CD14-positive monocyte (primary cell): ENCODE results near the gene TUBB. TPM values are rescaled to one million over a fixed set of nuclear protein-coding genes. Genes with fewer than 3 reads are reported as not detected.
"Not testable (repeated sequence)": the region's sequence is repeated elsewhere in the genome, so short reads cannot be mapped to it uniquely, and the experiment has no call there.

ENCODE experiments used
- DNase-seq, 3 donors: peaks; one replicate each; pipeline ENCODE4 v3.0.0-alpha.2; 2011 to 2022
- H2AFZ ChIP-seq: 2 replicates; pipeline ENCODE4 v1.6.0; 2012; ENCODE audit warnings: mild to moderate bottlenecking, low read depth, low read length, inconsistent platforms; ENCODE audit not compliant: insufficient read depth, poor library complexity, severe bottlenecking
- H3K27ac ChIP-seq, 2 donors: 1 replicate in 1 of 2; 2 replicates in 1 of 2; pipeline ENCODE4 v1.5.1; 2012 to 2013; ENCODE audit warnings: low read length in 2 of 2, control low read depth in 1 of 2, inconsistent platforms in 1 of 2, low read depth in 1 of 2, mild to moderate bottlenecking in 1 of 2
- H3K27me3 ChIP-seq, 2 donors: one replicate each; pipeline versions ENCODE4 v1.6.0 to v1.6.1; 2011 to 2013; ENCODE audit warnings: low read length in 2 of 2; ENCODE audit not compliant: control insufficient read depth in 2 of 2, insufficient read depth in 2 of 2
- H3K36me3 ChIP-seq, 2 donors: replicated peaks in 1 of 2; 1 replicate in 1 of 2; 2 replicates in 1 of 2; pipeline versions ENCODE4 v1.5.1 to v1.6.1; 2012 to 2013; ENCODE audit warnings: low read length in 2 of 2, control low read depth in 1 of 2, inconsistent platforms in 1 of 2, mild to moderate bottlenecking in 1 of 2; ENCODE audit not compliant: insufficient read depth in 2 of 2, control insufficient read depth in 1 of 2
- H3K4me1 ChIP-seq, 2 donors: 1 replicate in 1 of 2; 2 replicates in 1 of 2; pipeline versions ENCODE4 v1.5.1 to v1.6.1; 2012 to 2013; ENCODE audit warnings: low read length in 2 of 2, control low read depth in 1 of 2, inconsistent platforms in 1 of 2, mild to moderate bottlenecking in 1 of 2, moderate library complexity in 1 of 2; ENCODE audit not compliant: insufficient read depth in 2 of 2, control insufficient read depth in 1 of 2
- H3K4me2 ChIP-seq: replicated peaks from 2 replicates; pipeline ENCODE3; 2012; ENCODE audit warnings: low read length, moderate library complexity, mild to moderate bottlenecking; ENCODE audit not compliant: poor library complexity, severe bottlenecking; ENCODE audit errors: extremely low read depth
- H3K4me3 ChIP-seq, 3 experiments: fragments of 200-600 bp in 1 of 3; sonication (generic) in 1 of 3; replicated peaks in 1 of 3; 1 replicate in 2 of 3; 2 replicates in 1 of 3; pipeline ENCODE4 v1.5.1; 2011 to 2013; ENCODE audit warnings: low read length in 3 of 3, mild to moderate bottlenecking in 3 of 3, control low read depth in 2 of 3, low read depth in 2 of 3, inconsistent platforms in 1 of 3, moderate library complexity in 1 of 3
- H3K79me2 ChIP-seq: 2 replicates; pipeline ENCODE4 v1.6.0; 2012; ENCODE audit warnings: mild to moderate bottlenecking, control low read depth, inconsistent platforms, low read length, moderate library complexity; ENCODE audit not compliant: insufficient read depth
- H3K9ac ChIP-seq: 2 replicates; pipeline ENCODE4 v1.6.0; 2017; ENCODE audit warnings: low read length, mild to moderate bottlenecking; ENCODE audit not compliant: insufficient read depth, poor library complexity, severe bottlenecking
- H3K9me3 ChIP-seq, 2 donors: replicated peaks in 1 of 2; 1 replicate in 1 of 2; 2 replicates in 1 of 2; pipeline versions ENCODE4 v1.5.1 to v1.6.1; 2012 to 2013; ENCODE audit warnings: low read length in 2 of 2, control low read depth in 1 of 2; ENCODE audit not compliant: control insufficient read depth in 1 of 2, insufficient read depth in 1 of 2
- H4K20me1 ChIP-seq: 2 replicates; pipeline ENCODE4 v1.6.0; 2012; ENCODE audit warnings: mild to moderate bottlenecking, low read length, control low read depth, moderate library complexity; ENCODE audit not compliant: insufficient read depth
- H3K27ac Mint-ChIP-seq, 7 donors: one replicate each; pipeline ENCODE4 v1.8.0; 2020; ENCODE audit warnings: mild to moderate bottlenecking in 7 of 7, mixed read lengths in 7 of 7, moderate library complexity in 6 of 7, inconsistent platforms in 2 of 7
- H3K27me3 Mint-ChIP-seq, 3 donors: one replicate each; pipeline ENCODE4 v1.8.0; 2021 to 2022; ENCODE audit warnings: low read depth in 3 of 3, mild to moderate bottlenecking in 3 of 3, mixed read lengths in 3 of 3, moderate library complexity in 3 of 3, inconsistent platforms in 1 of 3
- H3K36me3 Mint-ChIP-seq, 2 donors: one replicate each; pipeline ENCODE4 v1.8.0; 2020; ENCODE audit warnings: mixed read lengths in 2 of 2, inconsistent platforms in 1 of 2, mild to moderate bottlenecking in 1 of 2
- H3K4me1 Mint-ChIP-seq: one replicate; pipeline ENCODE4 v1.8.0; 2020; ENCODE audit warnings: mild to moderate bottlenecking, mixed read lengths
- H3K4me3 Mint-ChIP-seq, 2 donors: one replicate each; pipeline ENCODE4 v1.8.0; 2020; ENCODE audit warnings: mild to moderate bottlenecking in 2 of 2, mixed read lengths in 2 of 2, moderate library complexity in 1 of 2
- H3K9me3 Mint-ChIP-seq, 7 donors: one replicate each; pipeline ENCODE4 v1.8.0; 2020 to 2022; ENCODE audit warnings: mixed read lengths in 7 of 7, mild to moderate bottlenecking in 6 of 7, moderate library complexity in 6 of 7, inconsistent platforms in 2 of 7
- WGBS: methylation state at CpG from one replicate; pipeline ENCODE4 v1.1.5; 2013; ENCODE audit warnings: missing lambda C conversion rate; ENCODE audit not compliant: insufficient coverage; 5-methylcytosine and 5-hydroxymethylcytosine counted together
- intact Hi-C, 2 donors: fragments of 100-400 bp; cut with micrococcal nuclease; formaldehyde crosslinking; loops; one replicate each; pipeline versions ENCODE4 v1.15.0 to v1.15.1; 2023
- polyA plus RNA-seq, 3 donors: library from polyadenylated mRNA; depleted of rRNA in 1 of 3; unstranded in 2 of 3; stranded (reverse) in 1 of 3; fragments of 300-500 nt in 2 of 3; fragments of >200 nt in 1 of 3; fragmentation: Illumina TruSeq in 2 of 3; gene quantifications; 1 replicate in 2 of 3; 2 replicates in 1 of 3; pipeline ENCODE4 v1.2.3, GENCODE V29; 2012 to 2021
- TF ChIP-seq, protein P1 (sequence below): fragments of 200-600 bp; IDR thresholded peaks from one replicate; pipeline ENCODE4 v1.8.0; 2022; ENCODE audit warnings: antibody characterized with exemption, mild to moderate bottlenecking

Gene TUBB
- polyA plus RNA-seq, 3 donors: 48.4 to 130 (median 57.0) TPM

GRCh38 chr6:30720738-30721197 is 616 bp downstream of the TUBB start:
- TF ChIP-seq, protein P1, sequence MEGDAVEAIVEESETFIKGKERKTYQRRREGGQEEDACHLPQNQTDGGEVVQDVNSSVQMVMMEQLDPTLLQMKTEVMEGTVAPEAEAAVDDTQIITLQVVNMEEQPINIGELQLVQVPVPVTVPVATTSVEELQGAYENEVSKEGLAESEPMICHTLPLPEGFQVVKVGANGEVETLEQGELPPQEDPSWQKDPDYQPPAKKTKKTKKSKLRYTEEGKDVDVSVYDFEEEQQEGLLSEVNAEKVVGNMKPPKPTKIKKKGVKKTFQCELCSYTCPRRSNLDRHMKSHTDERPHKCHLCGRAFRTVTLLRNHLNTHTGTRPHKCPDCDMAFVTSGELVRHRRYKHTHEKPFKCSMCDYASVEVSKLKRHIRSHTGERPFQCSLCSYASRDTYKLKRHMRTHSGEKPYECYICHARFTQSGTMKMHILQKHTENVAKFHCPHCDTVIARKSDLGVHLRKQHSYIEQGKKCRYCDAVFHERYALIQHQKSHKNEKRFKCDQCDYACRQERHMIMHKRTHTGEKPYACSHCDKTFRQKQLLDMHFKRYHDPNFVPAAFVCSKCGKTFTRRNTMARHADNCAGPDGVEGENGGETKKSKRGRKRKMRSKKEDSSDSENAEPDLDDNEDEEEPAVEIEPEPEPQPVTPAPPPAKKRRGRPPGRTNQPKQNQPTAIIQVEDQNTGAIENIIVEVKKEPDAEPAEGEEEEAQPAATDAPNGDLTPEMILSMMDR: no peak
- intact Hi-C loops: loop anchor here (2.0 to 10.0 kb wide), 4 partner anchors 34 to 238 kb away; partner anchors contain the start of genes HLA-E (in 1 of the 2), MRPS18B (in 1 of the 2), PPP1R10 (in 1 of the 2) and PPP1R18 (in 1 of the 2)
- Histone ChIP-seq H3K9ac (peak overlapping the region; percentile 62), H3K27ac (peak overlapping the region; percentile 78 to 85), H4K20me1 (peaks cover 44% of the 10 kb centered on the region), H3K4me1 (peaks cover 48 to 67% of the 10 kb centered on the region in 2 donors), H3K79me2 (peaks cover 89% of the 10 kb centered on the region), H3K9me3 (no peaks in the 10 kb centered on the region), H3K4me2 (peak overlapping the region; percentile 99), H3K27me3 (no peaks in the 10 kb centered on the region), H2AFZ (no peak overlapping the region), H3K36me3 (peaks cover 31 to 33% of the 10 kb centered on the region in 2 donors), H3K4me3 (peak overlapping the region; percentile 89 to 99 (median 99))
- peak; percentile 31 to 54 (median 49) for DNase-seq
- Mint-ChIP-seq H3K4me3 (peak overlapping the region; percentile 97 to 98), H3K9me3 (no peaks in the 10 kb centered on the region), H3K27me3 (no peaks in the 10 kb centered on the region), H3K36me3 (peaks cover 30 to 35% of the 10 kb centered on the region in 2 donors), H3K27ac (peak overlapping the region; percentile 90 to 99 (median 97)), H3K4me1 (peaks cover 53% of the 10 kb centered on the region)
- 0% methylated on average over 13 of the region's 29 CpGs for WGBS

DNA sequence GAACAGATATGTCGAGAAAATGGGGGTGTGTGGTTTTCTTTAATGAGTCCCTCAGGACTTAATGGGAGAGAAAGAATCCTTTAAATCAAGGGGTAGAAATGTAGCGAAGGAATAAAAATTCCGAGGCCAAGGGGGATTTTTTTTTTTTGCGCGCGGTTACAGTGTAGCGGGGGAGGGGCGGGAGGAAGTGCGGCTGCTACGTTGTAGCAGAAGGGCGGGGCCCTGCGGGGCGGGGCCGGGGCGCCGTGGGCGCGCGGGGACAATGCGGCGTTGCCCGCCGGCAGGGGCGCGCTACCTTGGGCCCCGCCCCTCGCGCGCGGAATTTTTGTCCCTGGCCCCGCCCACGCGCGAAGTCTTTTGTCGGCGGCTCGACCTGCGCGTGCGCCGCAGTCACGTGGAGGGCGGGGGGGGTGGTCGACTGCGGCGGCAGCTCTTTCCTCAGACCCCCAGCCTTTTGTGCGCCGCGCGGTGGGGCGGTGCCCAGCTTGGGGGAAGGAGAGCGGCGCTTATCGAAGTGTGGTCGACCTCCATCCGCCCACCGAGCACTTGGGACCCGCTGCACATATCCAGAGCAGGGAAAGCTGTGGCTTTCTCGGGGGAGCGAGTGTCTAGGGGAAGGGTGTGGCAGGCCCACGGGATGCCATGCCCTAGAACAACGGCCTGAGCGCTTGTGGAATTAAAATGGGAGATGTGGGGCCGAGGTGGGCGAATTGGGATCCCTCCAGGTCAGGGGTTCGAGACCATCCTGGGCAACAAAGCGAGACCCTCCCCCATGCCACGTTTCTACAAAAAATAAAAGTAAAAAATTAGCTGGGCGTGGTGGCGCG is 1.3 kb downstream of the TUBB start:
- peaks cover 86% of the 10 kb centered on the region for H3K79me2 ChIP-seq
- H3K4me1 ChIP-seq: peaks cover 46 to 63% of the 10 kb centered on the region in 2 donors
- intact Hi-C loops: loop anchor here (1.0 to 10.0 kb wide), 5 partner anchors 35 to 239 kb away; partner anchors contain the start of genes HLA-E (in 1 of the 2), MRPS18B (in 1 of the 2), PPP1R10 (in 1 of the 2) and PPP1R18 (in 1 of the 2)

DNA sequence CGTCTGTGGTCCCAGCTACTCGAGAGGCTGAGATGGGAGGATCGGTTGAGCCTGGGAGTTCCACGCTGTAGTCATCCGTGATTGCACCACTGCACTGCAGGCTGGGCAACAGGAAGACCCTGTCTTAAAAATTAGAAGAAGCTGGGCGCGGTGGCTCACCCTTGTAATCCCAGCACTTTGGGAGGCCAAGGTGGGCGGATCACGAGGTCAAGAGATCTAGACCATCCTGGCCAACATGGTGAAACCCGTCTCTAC is 1.8 kb downstream of the TUBB start:
- H3K27me3 Mint-ChIP-seq, H2AFZ ChIP-seq, H3K9me3 Mint-ChIP-seq, H3K27me3 ChIP-seq, H3K9me3 ChIP-seq: not testable (repeated sequence)
- peak; percentile 67 to 90 (median 71) for DNase-seq
- intact Hi-C loops: loop anchor here (1.0 to 10.0 kb wide), 4 partner anchors 43 to 240 kb away; partner anchors contain the start of genes HLA-E (in 1 of the 2), MRPS18B (in 1 of the 2) and PPP1R10 (in 1 of the 2)
- Histone ChIP-seq H3K4me2 (peak overlapping the region; percentile 99), H4K20me1 (peaks cover 55% of the 10 kb centered on the region), H3K36me3 (peaks cover 36 to 43% of the 10 kb centered on the region in 2 donors), H3K79me2 (peaks cover 81% of the 10 kb centered on the region), H3K9ac (peak overlapping the region; percentile 79), H3K27ac (peak overlapping the region; percentile 76 to 91), H3K4me3 (peak overlapping the region; percentile 48 to 99 (median 60)), H3K4me1 (peaks cover 41 to 58% of the 10 kb centered on the region in 2 donors)
- H3K4me1 Mint-ChIP-seq: peaks cover 47% of the 10 kb centered on the region
- WGBS: 0% methylated on average over 7 of the region's 10 CpGs
- H3K27ac Mint-ChIP-seq: peak overlapping the region; percentile 90 to 96 (median 95)
- peaks cover 32 to 43% of the 10 kb centered on the region in 2 donors for H3K36me3 Mint-ChIP-seq
- H3K4me3 Mint-ChIP-seq: peak overlapping the region; percentile 84 to 97

More for the DNA sequence above, 1.3 kb downstream of the TUBB start:
- H3K27ac Mint-ChIP-seq: peak overlapping the region; percentile 90 to 99 (median 97)
- TF ChIP-seq, protein P1: peak; percentile 42
- WGBS: 1% methylated on average over 63 of the region's 71 CpGs
- H3K27me3 Mint-ChIP-seq: no peaks in the 10 kb centered on the region
- peak overlapping the region; percentile 89 to 99 (median 99) for H3K4me3 ChIP-seq
- H3K4me3 Mint-ChIP-seq: peak overlapping the region; percentile 97 to 98
- H3K9me3 Mint-ChIP-seq: no peaks in the 10 kb centered on the region
- no peak overlapping the region for H2AFZ ChIP-seq
- H3K9ac ChIP-seq: peak overlapping the region; percentile 79
- peaks cover 36 to 38% of the 10 kb centered on the region in 2 donors for H3K36me3 ChIP-seq
- H3K27ac ChIP-seq: peak overlapping the region; percentile 78 to 91
- peak overlapping the region; percentile 99 for H3K4me2 ChIP-seq
- H4K20me1 ChIP-seq: peaks cover 50% of the 10 kb centered on the region
- no peaks in the 10 kb centered on the region for H3K27me3 ChIP-seq
- H3K4me1 Mint-ChIP-seq: peaks cover 52% of the 10 kb centered on the region
- H3K9me3 ChIP-seq: no peaks in the 10 kb centered on the region
- H3K36me3 Mint-ChIP-seq: peaks cover 31 to 38% of the 10 kb centered on the region in 2 donors
- DNase-seq: peak; percentile 91 to 95 (median 93)
